Neutrophil (primary cell): Measurements from ENCODE around the gene RFX4.

Source experiments
- H3K27ac ChIP-seq: fragments of 200-600 bp; sonication (generic); 2 replicates; pipeline ENCODE4 v1.5.1; 2016; ENCODE audit warnings: mild to moderate bottlenecking, moderate library complexity
- H3K27me3 ChIP-seq: fragments of 200-600 bp; sonication (generic); 2 replicates; pipeline ENCODE4 v1.6.0; 2016; ENCODE audit warnings: mild to moderate bottlenecking
- H3K36me3 ChIP-seq: fragments of 200-600 bp; sonication (generic); 2 replicates; pipeline ENCODE4 v1.5.1; 2017
- H3K4me1 ChIP-seq, 2 experiments: fragments of 200-600 bp in 1 of 2; sonication (generic) in 1 of 2; 1 replicate in 1 of 2; 2 replicates in 1 of 2; pipeline versions ENCODE4 v1.5.1 to v1.6.1; 2013 to 2016; ENCODE audit warnings: low read depth in 1 of 2, low read length in 1 of 2, mild to moderate bottlenecking in 1 of 2, moderate library complexity in 1 of 2; ENCODE audit not compliant: control insufficient read depth in 1 of 2, insufficient read depth in 1 of 2
- H3K4me3 ChIP-seq, 2 experiments: fragments of 200-600 bp in 1 of 2; sonication (generic) in 1 of 2; 1 replicate in 1 of 2; 2 replicates in 1 of 2; pipeline ENCODE4 v1.5.1; 2013 to 2016; ENCODE audit warnings: low read depth in 1 of 2, low read length in 1 of 2, mild to moderate bottlenecking in 1 of 2, moderate library complexity in 1 of 2
- H3K9me3 ChIP-seq: fragments of 200-600 bp; sonication (generic); 2 replicates; pipeline ENCODE4 v1.5.1; 2016
- TF ChIP-seq, protein P1 (sequence below): fragments of 200-600 bp; sonication (generic); IDR thresholded peaks from 2 replicates; pipeline ENCODE4 v1.5.1; 2016; ENCODE audit warnings: antibody characterized with exemption

Gene RFX4

DNA sequence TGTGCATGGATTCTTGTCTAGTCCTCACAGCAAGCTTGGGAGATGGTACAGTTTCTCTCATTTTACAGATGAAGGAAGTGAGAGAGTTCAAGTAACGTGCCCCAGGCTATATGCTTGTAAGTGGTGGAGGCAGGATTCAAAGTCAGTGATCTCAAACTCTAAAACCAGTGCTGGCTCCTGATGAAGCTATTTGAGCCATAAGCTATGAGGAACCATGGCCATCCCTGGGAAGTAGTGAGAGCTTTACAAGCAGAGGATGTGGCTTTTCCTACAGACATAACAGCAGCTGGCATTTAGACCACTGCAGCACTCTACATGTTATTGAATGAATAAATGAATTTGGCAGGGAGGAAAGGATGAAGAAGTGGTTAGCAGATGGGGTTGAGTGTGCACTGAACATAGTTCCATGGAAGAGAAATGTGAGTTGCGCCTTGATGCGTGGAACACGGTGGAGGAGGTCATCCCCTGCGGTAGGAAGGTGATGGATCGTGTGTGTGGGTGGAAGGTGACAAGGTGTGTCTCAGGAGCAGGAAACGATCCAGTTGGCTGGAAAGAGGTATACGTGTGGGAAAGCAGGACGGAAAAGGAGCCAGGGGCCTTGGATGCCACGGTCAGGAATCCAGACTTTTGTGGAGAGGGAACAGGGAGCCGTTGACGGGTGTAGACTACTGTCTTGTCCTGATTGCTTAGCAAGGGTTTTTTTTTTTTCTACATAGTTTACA, 65.2 kb downstream of the RFX4 start:
- TF ChIP-seq, protein P1, sequence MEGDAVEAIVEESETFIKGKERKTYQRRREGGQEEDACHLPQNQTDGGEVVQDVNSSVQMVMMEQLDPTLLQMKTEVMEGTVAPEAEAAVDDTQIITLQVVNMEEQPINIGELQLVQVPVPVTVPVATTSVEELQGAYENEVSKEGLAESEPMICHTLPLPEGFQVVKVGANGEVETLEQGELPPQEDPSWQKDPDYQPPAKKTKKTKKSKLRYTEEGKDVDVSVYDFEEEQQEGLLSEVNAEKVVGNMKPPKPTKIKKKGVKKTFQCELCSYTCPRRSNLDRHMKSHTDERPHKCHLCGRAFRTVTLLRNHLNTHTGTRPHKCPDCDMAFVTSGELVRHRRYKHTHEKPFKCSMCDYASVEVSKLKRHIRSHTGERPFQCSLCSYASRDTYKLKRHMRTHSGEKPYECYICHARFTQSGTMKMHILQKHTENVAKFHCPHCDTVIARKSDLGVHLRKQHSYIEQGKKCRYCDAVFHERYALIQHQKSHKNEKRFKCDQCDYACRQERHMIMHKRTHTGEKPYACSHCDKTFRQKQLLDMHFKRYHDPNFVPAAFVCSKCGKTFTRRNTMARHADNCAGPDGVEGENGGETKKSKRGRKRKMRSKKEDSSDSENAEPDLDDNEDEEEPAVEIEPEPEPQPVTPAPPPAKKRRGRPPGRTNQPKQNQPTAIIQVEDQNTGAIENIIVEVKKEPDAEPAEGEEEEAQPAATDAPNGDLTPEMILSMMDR = no peak
- Histone ChIP-seq H3K9me3 (no peaks in the 10 kb centered on the region), H3K27ac (no peak overlapping the region), H3K4me3 (no peak overlapping the region), H3K27me3 (peaks cover 12% of the 10 kb centered on the region), H3K4me1 (no peaks in the 10 kb centered on the region), H3K36me3 (no peaks in the 10 kb centered on the region)

- Histone ChIP-seq H3K27me3 (peaks cover 12% of the 10 kb centered on the region), H3K27ac (no peak overlapping the region), H3K4me3 (no peak overlapping the region), H3K9me3 (no peaks in the 10 kb centered on the region), H3K36me3 (no peaks in the 10 kb centered on the region), H3K4me1 (no peaks in the 10 kb centered on the region)
- TF ChIP-seq, protein P1 = no peak
Measured at GRCh38 chr12:106648736-106649135, 65.9 kb downstream of the RFX4 start.

DNA sequence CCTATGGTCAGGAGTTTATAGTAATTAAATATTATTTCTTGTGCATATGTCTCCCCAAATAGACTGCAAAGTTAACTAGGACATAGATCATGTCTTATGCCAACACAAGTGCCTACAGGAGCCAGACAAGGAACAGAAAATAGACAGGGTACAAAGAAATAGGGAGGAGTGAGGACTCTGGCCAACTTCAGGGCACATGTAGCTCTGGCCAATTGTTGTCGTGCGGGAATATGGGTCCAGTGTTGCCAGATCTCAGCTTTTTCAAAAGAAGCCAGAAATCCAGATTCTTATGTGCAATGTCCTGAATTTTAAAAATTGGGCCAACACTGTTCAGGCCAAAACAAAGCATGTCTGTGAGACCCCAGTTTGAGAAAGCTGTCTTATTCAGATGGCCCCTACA, 68.7 kb downstream of the RFX4 start:
- TF ChIP-seq, protein P1 = no peak
- Histone ChIP-seq H3K27me3 (peaks cover 12% of the 10 kb centered on the region), H3K4me3 (no peak overlapping the region), H3K36me3 (no peaks in the 10 kb centered on the region), H3K4me1 (no peaks in the 10 kb centered on the region), H3K27ac (no peak overlapping the region), H3K9me3 (no peaks in the 10 kb centered on the region)

DNA sequence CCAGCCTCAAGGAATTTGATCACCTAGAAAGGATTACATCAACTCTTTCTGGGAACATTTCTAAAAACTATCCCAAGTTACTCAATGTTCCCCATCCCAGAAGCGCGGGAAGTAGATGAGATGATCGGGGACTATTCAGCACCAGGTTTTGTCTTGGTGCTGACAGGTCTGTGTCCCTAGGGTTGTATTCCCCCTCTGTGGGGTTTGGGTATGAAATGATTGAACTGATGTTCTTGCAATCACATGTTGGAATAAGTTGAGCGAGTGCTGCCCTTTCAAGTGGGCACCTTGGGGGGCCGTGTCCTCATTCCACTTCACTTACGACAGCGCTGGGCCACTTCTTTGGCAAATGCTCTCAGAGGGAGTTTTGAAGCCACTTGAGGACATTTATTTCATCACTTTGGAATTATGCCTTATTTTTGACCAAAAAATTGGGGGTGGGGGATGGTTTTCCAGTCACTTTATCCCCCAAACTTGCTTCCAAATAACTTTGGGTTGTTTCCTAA, 69.8 kb downstream of the RFX4 start:
- TF ChIP-seq, protein P1 = no peak

DNA sequence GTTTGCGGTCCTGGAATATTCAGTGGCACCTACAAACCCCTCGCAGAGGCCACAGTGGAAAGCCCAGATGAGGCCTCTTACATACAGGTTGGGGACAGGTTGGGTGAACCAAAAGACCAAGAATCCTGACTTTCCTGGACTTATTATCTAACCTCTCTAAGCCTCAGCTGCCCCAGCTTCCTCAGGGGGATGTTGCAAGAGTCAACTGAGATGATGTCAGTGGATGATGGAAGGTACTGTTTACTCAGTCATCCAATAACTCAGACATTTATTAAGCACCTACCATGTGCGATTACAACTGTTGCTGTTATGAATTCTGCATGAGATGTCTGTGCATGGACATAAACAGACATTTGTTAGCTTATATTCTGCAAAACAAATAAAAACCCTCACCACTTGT, 72.8 kb downstream of the RFX4 start:
- H3K27me3 ChIP-seq = no peaks in the 10 kb centered on the region
- H3K27ac ChIP-seq = no peak overlapping the region
- no peak overlapping the region for H3K4me3 ChIP-seq
- H3K9me3 ChIP-seq = no peaks in the 10 kb centered on the region
- TF ChIP-seq, protein P1 = no peak
- H3K36me3 ChIP-seq = no peaks in the 10 kb centered on the region
- H3K4me1 ChIP-seq = no peaks in the 10 kb centered on the region

More for the DNA sequence above, 69.8 kb downstream of the RFX4 start:
- H3K27ac ChIP-seq = no peak overlapping the region
- H3K9me3 ChIP-seq = no peaks in the 10 kb centered on the region
- no peaks in the 10 kb centered on the region for H3K4me1 ChIP-seq
- no peak overlapping the region for H3K4me3 ChIP-seq
- H3K36me3 ChIP-seq = no peaks in the 10 kb centered on the region
- H3K27me3 ChIP-seq = peaks cover 4% of the 10 kb centered on the region
